Hematopoietic multipotent progenitor cell treated with erythropoietin and hydrocortisone succinate and interleukin-3 and kit ligand, for 17 days (in vitro differentiated cells): ENCODE measurements around the gene CCNY.

ENCODE experiments used
- DNase-seq: peaks from one replicate; pipeline ENCODE4 v3.0.0-alpha.2; 2015; ENCODE audit warnings: low spot score

The CCNY gene

GRCh38 chr10:35452847-35453246, 116.5 kb downstream of the CCNY start:
- DNase-seq: no peak

GRCh38 chr10:35453855-35454532, 117.7 kb downstream of the CCNY start:
- no peak for DNase-seq

GRCh38 chr10:35456153-35456720, 119.9 kb downstream of the CCNY start:
- no peak for DNase-seq

- no peak for DNase-seq
Measured at GRCh38 chr10:35456784-35457183, 120.5 kb downstream of the CCNY start.

GRCh38 chr10:35458500-35459448, 122.5 kb downstream of the CCNY start:
- no peak for DNase-seq

GRCh38 chr10:35459449-35459847, 123.1 kb downstream of the CCNY start:
- no peak for DNase-seq

GRCh38 chr10:35460852-35461460, 124.6 kb downstream of the CCNY start:
- DNase-seq: no peak

- no peak for DNase-seq
Measured at GRCh38 chr10:35462491-35462934, 126.2 kb downstream of the CCNY start.

- DNase-seq: no peak
Measured at GRCh38 chr10:35463105-35463867, 127.0 kb downstream of the CCNY start.

GRCh38 chr10:35463878-35464277, 127.6 kb downstream of the CCNY start:
- DNase-seq: no peak

GRCh38 chr10:35464825-35465456, 128.6 kb downstream of the CCNY start:
- no peak for DNase-seq

- no peak for DNase-seq
Measured at GRCh38 chr10:35465673-35466072, 129.4 kb downstream of the CCNY start.

- DNase-seq: no peak
Measured at GRCh38 chr10:35466170-35466569, 129.9 kb downstream of the CCNY start.

GRCh38 chr10:35466661-35467060, 130.4 kb downstream of the CCNY start:
- DNase-seq: no peak

GRCh38 chr10:35467186-35467585, 130.9 kb downstream of the CCNY start:
- no peak for DNase-seq

GRCh38 chr10:35470248-35470924, 134.1 kb downstream of the CCNY start:
- DNase-seq: no peak

GRCh38 chr10:35470925-35471315, 134.6 kb downstream of the CCNY start:
- no peak for DNase-seq

- no peak for DNase-seq
Measured at GRCh38 chr10:35471435-35471834, 135.1 kb downstream of the CCNY start.

- no peak for DNase-seq
Measured at GRCh38 chr10:35480142-35480541, 143.8 kb downstream of the CCNY start.

- DNase-seq: no peak
Measured at GRCh38 chr10:35481413-35481812, 145.1 kb downstream of the CCNY start.
